Natural killer cell (primary cell): Measurements from ENCODE around the gene CCL19. TPM values are rescaled to one million over a fixed set of nuclear protein-coding genes. Genes with fewer than 3 reads are reported as not detected.

Experiments used
- ATAC-seq, 3 donors: fragments of 150-1000 bp in 2 of 3; fragments of 200-7000 bp in 1 of 3; cut with Tn5 transposase; 1 replicate in 1 of 3; 2 replicates in 2 of 3; pipeline ENCODE4 v1.10.0; 2021; ENCODE audit warnings: mild to moderate bottlenecking in 2 of 3, moderate library complexity in 2 of 3
- DNase-seq, 2 donors: peaks; one replicate each; pipeline versions ENCODE4 v3.0.0 to v3.0.0-alpha.2; 2013 to 2021; ENCODE audit warnings: mixed read lengths in 1 of 2
- H3K27ac ChIP-seq: one replicate; pipeline ENCODE4 v1.5.1; 2013; ENCODE audit warnings: mild to moderate bottlenecking, low read length
- H3K27me3 ChIP-seq: one replicate; pipeline ENCODE4 v1.6.1; 2013; ENCODE audit warnings: low read length; ENCODE audit not compliant: control insufficient read depth, insufficient read depth
- H3K36me3 ChIP-seq: one replicate; pipeline ENCODE4 v1.6.1; 2013; ENCODE audit warnings: low read length; ENCODE audit not compliant: control insufficient read depth, insufficient read depth
- H3K4me1 ChIP-seq: one replicate; pipeline ENCODE4 v1.6.1; 2013; ENCODE audit warnings: low read length; ENCODE audit not compliant: control insufficient read depth, insufficient read depth
- H3K4me3 ChIP-seq: one replicate; pipeline ENCODE4 v1.5.1; 2013; ENCODE audit warnings: low read length
- H3K9me3 ChIP-seq: one replicate; pipeline ENCODE4 v1.6.1; 2013; ENCODE audit warnings: low read length; ENCODE audit not compliant: control insufficient read depth, insufficient read depth
- H3K27ac Mint-ChIP-seq, 2 donors: one replicate each; pipeline ENCODE4 v1.8.0; 2022; ENCODE audit warnings: mild to moderate bottlenecking in 2 of 2, mixed read lengths in 2 of 2, moderate library complexity in 1 of 2
- H3K27me3 Mint-ChIP-seq, 2 donors: one replicate each; pipeline ENCODE4 v1.8.0; 2022; ENCODE audit warnings: low read depth in 2 of 2, mixed read lengths in 2 of 2
- H3K36me3 Mint-ChIP-seq: one replicate; pipeline ENCODE4 v1.8.0; 2022; ENCODE audit warnings: mixed read lengths
- H3K4me1 Mint-ChIP-seq, 2 donors: one replicate each; pipeline ENCODE4 v1.8.0; 2022; ENCODE audit warnings: mixed read lengths in 2 of 2
- H3K4me3 Mint-ChIP-seq: one replicate; pipeline ENCODE4 v1.8.0; 2022; ENCODE audit warnings: mild to moderate bottlenecking, moderate library complexity, mixed read lengths
- H3K9me3 Mint-ChIP-seq, 2 donors: one replicate each; pipeline ENCODE4 v1.8.0; 2022; ENCODE audit warnings: mixed read lengths in 2 of 2
- WGBS: methylation state at CpG from one replicate; pipeline ENCODE4 v1.1.7; 2013; ENCODE audit warnings: missing lambda C conversion rate; ENCODE audit not compliant: insufficient coverage; 5-methylcytosine and 5-hydroxymethylcytosine counted together
- intact Hi-C: fragments of 100-400 bp; cut with micrococcal nuclease; formaldehyde crosslinking; loops from one replicate; pipeline ENCODE4 v1.14.2; 2022
- total RNA-seq, 4 donors: library from RNA; stranded (reverse); fragments of 120-200 nt in 1 of 4; gene quantifications; one replicate each; pipeline versions ENCODE4 v1.2.3 to v1.2.4, GENCODE V29; 2013 to 2022
- TF ChIP-seq, protein P1 (sequence below): fragments of 200-600 bp; IDR thresholded peaks from one replicate; pipeline ENCODE4 v1.8.0; 2022; ENCODE audit warnings: antibody characterized with exemption

The CCL19 gene
- total RNA-seq, 3 donors from 2014 or later (not counting 1 experiment from before 2014, with no cell fraction given), result not detected

DNA sequence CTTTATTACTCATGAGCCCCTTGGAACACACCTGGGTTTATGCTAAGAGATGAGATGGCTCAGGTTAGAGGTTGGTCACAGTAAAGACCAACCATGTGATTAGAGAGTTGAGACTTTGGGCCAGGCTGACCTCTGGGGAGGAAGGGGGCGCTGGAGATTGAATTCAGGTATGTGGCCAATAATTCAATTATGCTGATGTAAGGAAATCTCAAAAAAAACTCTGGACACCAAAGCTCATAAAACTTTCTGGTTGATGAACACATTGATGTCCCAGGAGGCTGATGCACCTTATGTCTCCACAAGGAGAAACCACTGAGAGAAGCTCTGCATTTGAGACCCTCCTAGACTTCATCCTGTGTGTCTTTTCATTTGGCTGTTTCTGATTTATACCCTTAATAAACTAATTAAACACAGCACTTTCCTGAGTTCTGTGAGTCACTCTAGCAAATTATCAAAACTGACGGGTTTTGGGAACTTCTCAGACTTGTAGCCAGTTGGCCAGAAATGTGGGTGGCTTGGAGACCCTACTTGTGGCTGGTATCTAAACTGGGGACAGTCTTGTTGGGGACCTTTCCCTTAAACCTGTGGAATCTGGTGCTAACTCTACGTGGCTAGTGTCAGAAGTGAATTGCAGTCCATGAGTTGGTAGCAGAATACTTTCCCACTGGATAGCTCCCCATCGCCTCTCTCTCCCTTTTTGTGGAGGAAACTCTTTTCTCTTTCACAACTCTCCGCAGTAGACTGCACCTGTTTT lies 21.1 kb downstream of the CCL19 start:
- Histone ChIP-seq H3K36me3 (no peaks in the 10 kb centered on the region), H3K4me3 (no peak overlapping the region), H3K9me3 (no peaks in the 10 kb centered on the region), H3K27me3 (no peaks in the 10 kb centered on the region), H3K27ac (no peak overlapping the region), H3K4me1 (peaks cover 12% of the 10 kb centered on the region)
- ATAC-seq, result no peak
- H3K27ac Mint-ChIP-seq, result no peak overlapping the region
- H3K4me3 Mint-ChIP-seq, result no peak overlapping the region
- peaks cover under 1 to 10% of the 10 kb centered on the region in 2 donors for H3K4me1 Mint-ChIP-seq
- TF ChIP-seq, protein P1, sequence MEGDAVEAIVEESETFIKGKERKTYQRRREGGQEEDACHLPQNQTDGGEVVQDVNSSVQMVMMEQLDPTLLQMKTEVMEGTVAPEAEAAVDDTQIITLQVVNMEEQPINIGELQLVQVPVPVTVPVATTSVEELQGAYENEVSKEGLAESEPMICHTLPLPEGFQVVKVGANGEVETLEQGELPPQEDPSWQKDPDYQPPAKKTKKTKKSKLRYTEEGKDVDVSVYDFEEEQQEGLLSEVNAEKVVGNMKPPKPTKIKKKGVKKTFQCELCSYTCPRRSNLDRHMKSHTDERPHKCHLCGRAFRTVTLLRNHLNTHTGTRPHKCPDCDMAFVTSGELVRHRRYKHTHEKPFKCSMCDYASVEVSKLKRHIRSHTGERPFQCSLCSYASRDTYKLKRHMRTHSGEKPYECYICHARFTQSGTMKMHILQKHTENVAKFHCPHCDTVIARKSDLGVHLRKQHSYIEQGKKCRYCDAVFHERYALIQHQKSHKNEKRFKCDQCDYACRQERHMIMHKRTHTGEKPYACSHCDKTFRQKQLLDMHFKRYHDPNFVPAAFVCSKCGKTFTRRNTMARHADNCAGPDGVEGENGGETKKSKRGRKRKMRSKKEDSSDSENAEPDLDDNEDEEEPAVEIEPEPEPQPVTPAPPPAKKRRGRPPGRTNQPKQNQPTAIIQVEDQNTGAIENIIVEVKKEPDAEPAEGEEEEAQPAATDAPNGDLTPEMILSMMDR, result no peak
- no peaks in the 10 kb centered on the region for H3K9me3 Mint-ChIP-seq
- no peak for DNase-seq
- no peaks in the 10 kb centered on the region for H3K36me3 Mint-ChIP-seq
- WGBS, result 90% methylated on average over 4 of the region's 5 CpGs
- intact Hi-C loops, result no loop called here
- H3K27me3 Mint-ChIP-seq, result no peaks in the 10 kb centered on the region

DNA sequence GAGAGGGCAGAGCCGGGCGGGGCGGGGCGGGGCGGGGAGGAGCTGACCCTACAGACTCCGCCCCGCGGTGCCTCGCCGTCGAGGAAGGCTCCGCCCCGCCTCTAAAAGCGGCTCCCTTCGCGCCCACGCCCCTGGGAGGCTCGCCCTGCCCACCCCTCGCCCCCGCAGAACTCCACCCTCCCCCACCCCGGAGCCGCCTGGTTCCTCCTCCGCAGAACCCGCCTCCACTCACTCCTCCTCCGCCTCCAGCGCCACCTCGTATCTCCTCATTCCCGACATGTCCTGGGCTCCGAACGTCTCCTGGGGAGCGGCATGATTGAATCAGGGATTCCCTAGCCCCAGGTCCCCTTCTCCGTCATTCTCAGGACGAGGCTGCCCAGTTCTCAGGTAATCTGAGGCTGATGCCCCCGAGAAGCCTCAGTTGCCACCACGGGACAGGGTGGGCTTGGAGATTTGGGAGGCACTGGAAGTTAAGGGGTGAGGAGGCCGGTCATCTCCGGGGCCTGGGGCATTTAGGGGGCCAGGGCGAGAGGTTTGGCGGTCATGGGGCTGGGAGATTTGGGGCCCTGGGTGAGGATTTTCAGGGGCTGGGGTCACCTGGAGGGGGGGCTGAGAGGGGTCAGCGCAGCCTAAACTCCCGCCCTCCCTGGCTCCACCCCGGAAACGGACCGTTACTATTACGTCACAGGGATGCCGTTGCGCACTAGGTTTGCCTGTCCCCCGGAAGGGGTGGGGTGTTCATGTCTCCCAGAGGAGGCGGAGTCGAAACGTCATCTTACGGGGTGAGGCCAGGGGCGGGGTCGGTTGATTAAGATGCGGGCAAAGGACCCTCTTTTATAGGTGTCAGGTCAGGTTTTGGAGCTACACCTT lies 25.5 kb downstream of the CCL19 start:
- peak overlapping the region; percentile 90 for H3K4me3 Mint-ChIP-seq
- DNase-seq (peak; percentile 82 to 97), ATAC-seq (peak; percentile 85 to 93 (median 86))
- H3K27ac ChIP-seq, result peak overlapping the region; percentile 96
- no peaks in the 10 kb centered on the region for H3K27me3 ChIP-seq
- H3K4me1 Mint-ChIP-seq, result peaks cover 11 to 26% of the 10 kb centered on the region in 2 donors
- no peaks in the 10 kb centered on the region for H3K9me3 Mint-ChIP-seq
- peaks cover 24% of the 10 kb centered on the region for H3K4me1 ChIP-seq
- TF ChIP-seq, protein P1, result no peak
- no peaks in the 10 kb centered on the region for H3K27me3 Mint-ChIP-seq
- H3K4me3 ChIP-seq, result peak overlapping the region; percentile 70
- H3K36me3 Mint-ChIP-seq, result no peaks in the 10 kb centered on the region
- WGBS, result 6% methylated on average over 53 of the region's 55 CpGs
- intact Hi-C loops, result loop anchor here (2.0 kb wide), 2 partner anchors 29 to 207 kb away; partner anchors contain the start of genes DNAI1, FAM219A and SIGMAR1
- H3K36me3 ChIP-seq, result peaks cover 3% of the 10 kb centered on the region
- H3K27ac Mint-ChIP-seq, result peak overlapping the region; percentile 86 to 92
- H3K9me3 ChIP-seq, result no peaks in the 10 kb centered on the region

DNA sequence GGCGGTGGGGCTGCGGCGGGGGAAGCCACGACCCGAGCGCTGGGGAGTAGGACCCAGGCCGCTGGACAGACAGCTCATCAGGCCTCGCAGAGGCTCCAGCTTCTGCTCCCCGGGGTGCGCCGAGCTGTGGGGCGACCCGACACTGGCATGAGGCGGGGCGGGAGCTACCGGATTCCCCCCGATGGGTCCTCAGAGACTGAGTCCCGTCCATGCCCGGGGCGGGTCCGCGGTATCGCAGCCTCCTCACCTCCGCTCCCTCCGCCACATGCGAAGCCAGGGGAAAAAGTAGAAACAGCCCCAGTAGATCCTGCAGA lies 26.1 kb downstream of the CCL19 start:
- Histone ChIP-seq H3K9me3 (no peaks in the 10 kb centered on the region), H3K4me3 (peak overlapping the region; percentile 54), H3K27me3 (no peaks in the 10 kb centered on the region), H3K4me1 (peaks cover 24% of the 10 kb centered on the region), H3K36me3 (peaks cover 3% of the 10 kb centered on the region), H3K27ac (peak overlapping the region; percentile 7)
- ATAC-seq, result peak in 2 of 3 donors; percentile 0 to 2
- Mint-ChIP-seq H3K9me3 (no peaks in the 10 kb centered on the region), H3K4me1 (peaks cover 11 to 26% of the 10 kb centered on the region in 2 donors), H3K36me3 (no peaks in the 10 kb centered on the region), H3K27ac (peak overlapping the region; percentile 86 to 92), H3K27me3 (no peaks in the 10 kb centered on the region), H3K4me3 (peak overlapping the region; percentile 90)
- intact Hi-C loops, result loop anchor here (2.0 kb wide), 2 partner anchors 28 to 206 kb away; partner anchors contain the start of genes DNAI1, FAM219A and SIGMAR1
- no peak for DNase-seq
- 2% methylated on average over 26 of the region's 26 CpGs for WGBS
- TF ChIP-seq, protein P1, result no peak
